GM12878 (cell line): Measurements from ENCODE around the gene BAHD1. TPM values are rescaled to one million over a fixed set of nuclear protein-coding genes. Genes with fewer than 3 reads are reported as not detected.

Experiments
- ATAC-seq: fragments of 200-7000 bp; cut with Tn5 transposase; 3 replicates; pipeline ENCODE4 v1.9.1; 2020; ENCODE audit warnings: mild to moderate bottlenecking, moderate library complexity
- BruUV-seq: library from RNA; stranded (reverse); fragments of 400-500 nt; replicated peaks from 2 replicates; lab custom pipeline; 2021; lab: Mats Ljungman, UMichigan
- CTCF ChIA-PET: fragments of 300-600 bp; sonication (Branson Sonifier 250); formaldehyde crosslinking; extraction: SDS; loops from one replicate; lab custom pipeline; 2021; ENCODE audit warnings: inconsistent platforms; lab: Yijun Ruan, JAX
- POLR2A ChIA-PET: fragments of 350-600 bp; formaldehyde crosslinking; extraction: SDS; loops from one replicate; lab custom pipeline; 2021; ENCODE audit warnings: inconsistent platforms; lab: Charles Lee
- RAD21 ChIA-PET: fragments of 300-600 bp; sonication (Branson Sonifier 250); formaldehyde crosslinking; loops from one replicate; lab custom pipeline; 2023; ENCODE audit warnings: antibody characterized with exemption; ENCODE audit not compliant: unreplicated experiment; lab: Charles Lee
- SMC1A ChIA-PET: fragments of 300-600 bp; sonication (Branson Sonifier 250); formaldehyde crosslinking; loops from one replicate; lab custom pipeline; 2023; ENCODE audit not compliant: unreplicated experiment, uncharacterized antibody; lab: Charles Lee
- DNase-seq: peaks from one replicate; pipeline ENCODE4 v3.0.0-alpha.2; 2011; ENCODE audit warnings: low read depth, low spot score
- FAIRE-seq: peaks from 3 replicates; lab custom pipeline; 2011; peaks lifted over from hg19 to GRCh38; lab: Jason Lieb, UNC
- H2AFZ ChIP-seq: 2 replicates; pipeline ENCODE4 v1.6.0; 2011; ENCODE audit warnings: low read depth, low read length, control low read depth; ENCODE audit not compliant: control insufficient read depth
- H3K27ac ChIP-seq: 2 replicates; pipeline ENCODE4 v1.5.1; 2011; ENCODE audit warnings: control low read depth; ENCODE audit not compliant: control insufficient read depth, insufficient read depth
- H3K27me3 ChIP-seq, 2 experiments: replicated peaks in 1 of 2; 2 replicates each; pipeline versions ENCODE4 v1.6.0 to v1.6.1; 2011; ENCODE audit warnings: low read length in 1 of 2; ENCODE audit not compliant: control insufficient read depth in 2 of 2, insufficient read depth in 2 of 2
- H3K36me3 ChIP-seq, 2 experiments: 2 replicates each; pipeline ENCODE4 v1.5.1; 2011; ENCODE audit warnings: low read length in 1 of 2; ENCODE audit not compliant: control insufficient read depth in 2 of 2, insufficient read depth in 2 of 2
- H3K4me1 ChIP-seq: 2 replicates; pipeline ENCODE4 v1.6.1; 2011; ENCODE audit warnings: mild to moderate bottlenecking, low read length, moderate library complexity, mixed read lengths; ENCODE audit not compliant: control insufficient read depth, insufficient read depth
- H3K4me2 ChIP-seq: 2 replicates; pipeline ENCODE4 v1.6.0; 2011; ENCODE audit warnings: control low read depth; ENCODE audit not compliant: control insufficient read depth, insufficient read depth
- H3K4me3 ChIP-seq: fragments of 200-600 bp; sonication (generic); 2 replicates; pipeline ENCODE4 v1.5.1; 2016
- H3K79me2 ChIP-seq: 2 replicates; pipeline ENCODE4 v1.6.0; 2011; ENCODE audit warnings: low read length; ENCODE audit not compliant: control insufficient read depth, insufficient read depth
- H3K9ac ChIP-seq: 2 replicates; pipeline ENCODE4 v1.8.0; 2011; ENCODE audit warnings: low read length, control low read depth, mixed read lengths; ENCODE audit not compliant: control insufficient read depth, insufficient read depth
- H3K9me3 ChIP-seq: replicated peaks from 3 replicates; pipeline ENCODE4 v1.5.1; 2011; ENCODE audit warnings: mild to moderate bottlenecking, low read length; ENCODE audit not compliant: control insufficient read depth, insufficient read depth
- H4K20me1 ChIP-seq: 2 replicates; pipeline ENCODE4 v1.6.0; 2011; ENCODE audit not compliant: control insufficient read depth, insufficient read depth
- CEBPB ChIP-seq, 2 experiments: fragments of 150-350 bp in 1 of 2; IDR thresholded peaks; 2 replicates each; pipeline ENCODE4 v1.6.1; 2012 to 2014; ENCODE audit warnings: low read depth in 2 of 2, low read length in 2 of 2, borderline replicate concordance in 1 of 2, inconsistent platforms in 1 of 2
- CHD2 ChIP-seq: IDR thresholded peaks from 2 replicates; pipeline ENCODE4 v1.6.1; 2011; ENCODE audit warnings: low read depth, low read length, improper control_type of control experiment, borderline replicate concordance
- CHD4 ChIP-seq: fragments of 200-600 bp; sonication (generic); IDR thresholded peaks from 2 replicates; pipeline ENCODE4 v1.6.1; 2016; ENCODE audit warnings: mild to moderate bottlenecking
- HCFC1 ChIP-seq: fragments of 150-350 bp; IDR thresholded peaks from 2 replicates; pipeline ENCODE4 v1.6.1; 2014; ENCODE audit warnings: low read length
- NFYB ChIP-seq: IDR thresholded peaks from 2 replicates; pipeline ENCODE4 v1.6.1; 2011; ENCODE audit warnings: low read depth, mild to moderate bottlenecking, low read length, improper control_type of control experiment, moderate library complexity; ENCODE audit not compliant: insufficient read depth
- SIN3A ChIP-seq: IDR thresholded peaks from 2 replicates; pipeline ENCODE4 v1.6.1; 2012; ENCODE audit warnings: low read depth, low read length, improper control_type of control experiment
- SRF ChIP-seq, 2 experiments: IDR thresholded peaks; 2 replicates each; pipeline ENCODE4 v1.6.1; 2011; ENCODE audit warnings: low read depth in 2 of 2, low read length in 2 of 2, mild to moderate bottlenecking in 1 of 2, moderate library complexity in 1 of 2
- STAT1 ChIP-seq: fragments of 450-650 bp; conservative IDR thresholded peaks from 2 replicates; pipeline ENCODE4 v1.6.1; 2014; ENCODE audit warnings: antibody characterized with exemption, mild to moderate bottlenecking
- SUPT20H ChIP-seq: IDR thresholded peaks from 2 replicates; pipeline ENCODE4 v1.6.1; 2011; ENCODE audit warnings: low read depth, mild to moderate bottlenecking, low read length, moderate library complexity, borderline replicate concordance; ENCODE audit not compliant: control insufficient read depth
- ZNF217 ChIP-seq: fragments of 450-650 bp; IDR thresholded peaks from 2 replicates; pipeline ENCODE4 v1.6.1; 2017; ENCODE audit warnings: antibody characterized with exemption, mild to moderate bottlenecking
- ZNF622 ChIP-seq: fragments of 450-650 bp; IDR thresholded peaks from 2 replicates; pipeline ENCODE4 v1.6.1; 2017; ENCODE audit warnings: mild to moderate bottlenecking, inconsistent platforms
- WGBS: methylation state at CpG from one replicate; pipeline ENCODE4 v1.1.6; 2016; ENCODE audit warnings: low lambda C conversion rate; ENCODE audit not compliant: insufficient replicate concordance, insufficient coverage; ENCODE audit errors: missing lambda C conversion rate; 5-methylcytosine and 5-hydroxymethylcytosine counted together
- in situ Hi-C: fragments of 300-500 bp; cut with MboI; formaldehyde crosslinking; loops from 9 replicates; pipeline ENCODE4 v1.14.3; 2018; ENCODE audit warnings: mixed read lengths
- intact Hi-C: fragments of 100-400 bp; cut with micrococcal nuclease; formaldehyde crosslinking; loops from one replicate; pipeline ENCODE4 v1.14.2; 2022; ENCODE audit not compliant: unreplicated experiment
- polyA plus RNA-seq, 11 experiments: library from polyadenylated mRNA; depleted of rRNA in 4 of 11; unstranded in 6 of 11; stranded (reverse) in 5 of 11; fragments of >200 nt; fragmentation: Nextera tagmentation in 4 of 11; fragmentation: Illumina TruSeq in 1 of 11; extraction: Ambion mirVana in 4 of 11; extraction: Trizol in 1 of 11; gene quantifications; 1 replicate in 1 of 11; 2 replicates in 10 of 11; pipeline versions ENCODE4 v1.2.1 to v1.2.3, GENCODE V29; 2011 to 2016; ENCODE audit warnings: inconsistent platforms in 2 of 11, missing spikeins in 2 of 11, low read depth in 1 of 11
- total RNA-seq, 4 experiments: library from RNA; depleted of rRNA in 3 of 4; stranded (reverse); fragments of >200 nt in 3 of 4; fragmentation: Illumina TruSeq in 1 of 4; extraction: Trizol in 1 of 4; gene quantifications; 2 replicates each; pipeline versions ENCODE4 v1.2.1 to v1.2.3, GENCODE V29; 2013 to 2021
- TF ChIP-seq, protein P1 (sequence below): IDR thresholded peaks from 2 replicates; pipeline ENCODE4 v1.6.1; 2011; ENCODE audit warnings: mild to moderate bottlenecking, low read depth, low read length, moderate library complexity; ENCODE audit not compliant: insufficient replicate concordance
- TF ChIP-seq, protein P2 (sequence below): fragments of 450-650 bp; formaldehyde crosslinking; IDR thresholded peaks from 2 replicates; pipeline ENCODE4 v1.4.0; 2022; ENCODE audit warnings: mild to moderate bottlenecking, moderate library complexity
- TF ChIP-seq, protein P3 (sequence below): fragments of 450-650 bp; IDR thresholded peaks from 2 replicates; pipeline ENCODE4 v1.6.1; 2018; ENCODE audit warnings: mild to moderate bottlenecking, low read depth, moderate library complexity; ENCODE audit not compliant: partially characterized antibody
- TF ChIP-seq, protein P4 (sequence below): IDR thresholded peaks from 2 replicates; pipeline ENCODE4 v1.6.1; 2011; ENCODE audit warnings: borderline replicate concordance, low read depth, mild to moderate bottlenecking, moderate library complexity, mixed read lengths, low read length; ENCODE audit not compliant: insufficient read depth; ENCODE audit errors: extremely low read length

Gene BAHD1
- total and polyA plus RNA-seq, 10 of the 15 experiments (the other 5 are each of a cell fraction or from before 2014, with no cell fraction given), result 0.21 to 21.8 (median 5.8) TPM

DNA sequence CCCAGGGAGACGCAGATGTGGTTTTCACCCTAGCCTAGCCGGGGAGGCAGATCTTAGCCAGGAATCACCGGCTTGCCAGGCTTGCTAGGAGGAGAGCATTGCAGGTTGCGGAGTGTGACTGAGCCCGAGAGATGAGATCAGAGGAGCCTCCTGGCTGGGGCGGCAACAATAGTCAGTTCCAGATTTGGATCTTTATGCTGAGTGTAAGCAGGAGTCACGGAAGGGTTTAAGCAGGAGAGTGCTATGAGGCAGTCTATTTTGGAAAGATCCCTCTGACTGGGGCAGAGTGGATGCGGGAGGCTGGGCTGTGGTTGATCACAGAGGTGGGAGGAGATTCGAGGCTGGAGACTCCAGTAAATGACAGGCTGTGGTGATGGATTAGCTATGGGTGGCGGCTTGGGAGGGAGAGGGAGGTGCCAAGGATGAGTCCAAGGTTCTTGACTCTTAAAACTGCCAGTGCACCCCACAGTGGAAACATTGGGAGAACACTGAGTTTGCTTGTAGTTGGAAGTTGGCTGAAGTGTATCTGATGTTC lies 10.4 kb upstream of the BAHD1 start:
- no peaks in the 10 kb centered on the region for H4K20me1 ChIP-seq
- CTCF ChIA-PET, result no interaction called here
- H3K4me3 ChIP-seq, result no peak overlapping the region
- no peak overlapping the region for H2AFZ ChIP-seq
- RAD21 ChIA-PET, result no interaction called here
- peaks cover 2 to 11% of the 10 kb centered on the region in 2 experiments for H3K27me3 ChIP-seq
- in situ Hi-C loops (no loop called here), intact Hi-C loops (no loop called here)
- H3K36me3 ChIP-seq, result no peaks in the 10 kb centered on the region
- no peaks in the 10 kb centered on the region for H3K79me2 ChIP-seq
- no peak overlapping the region for H3K9ac ChIP-seq
- FAIRE-seq (no peak), DNase-seq (no peak), ATAC-seq (no peak)
- H3K27ac ChIP-seq, result no peak overlapping the region
- H3K4me2 ChIP-seq, result no peak overlapping the region
- SMC1A ChIA-PET, result no interaction called here
- POLR2A ChIA-PET, result no interaction called here
- H3K9me3 ChIP-seq, result no peaks in the 10 kb centered on the region
- 42% methylated on average over 10 of the region's 10 CpGs for WGBS
- no peaks in the 10 kb centered on the region for H3K4me1 ChIP-seq
- TF ChIP-seq STAT1 (no peak), CHD4 (no peak), CEBPB (IDR thresholded peaks at IDR 0.05; ENCODE audit: borderline replicate concordance in 1 of 2, low read depth in 2 of 2, low read length in 2 of 2) (no peak), SUPT20H (no peak), NFYB (no peak), SRF (IDR thresholded peaks at IDR 0.05; ENCODE audit: low read depth in 2 of 2, low read length in 2 of 2) (no peak), CHD2 (no peak), ZNF622 (no peak), SIN3A (no peak), ZNF217 (no peak), HCFC1 (no peak)
- TF ChIP-seq, protein P1, sequence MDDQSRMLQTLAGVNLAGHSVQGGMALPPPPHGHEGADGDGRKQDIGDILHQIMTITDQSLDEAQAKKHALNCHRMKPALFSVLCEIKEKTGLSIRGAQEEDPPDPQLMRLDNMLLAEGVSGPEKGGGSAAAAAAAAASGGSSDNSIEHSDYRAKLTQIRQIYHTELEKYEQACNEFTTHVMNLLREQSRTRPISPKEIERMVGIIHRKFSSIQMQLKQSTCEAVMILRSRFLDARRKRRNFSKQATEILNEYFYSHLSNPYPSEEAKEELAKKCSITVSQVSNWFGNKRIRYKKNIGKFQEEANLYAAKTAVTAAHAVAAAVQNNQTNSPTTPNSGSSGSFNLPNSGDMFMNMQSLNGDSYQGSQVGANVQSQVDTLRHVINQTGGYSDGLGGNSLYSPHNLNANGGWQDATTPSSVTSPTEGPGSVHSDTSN, result no peak
- TF ChIP-seq, protein P2, sequence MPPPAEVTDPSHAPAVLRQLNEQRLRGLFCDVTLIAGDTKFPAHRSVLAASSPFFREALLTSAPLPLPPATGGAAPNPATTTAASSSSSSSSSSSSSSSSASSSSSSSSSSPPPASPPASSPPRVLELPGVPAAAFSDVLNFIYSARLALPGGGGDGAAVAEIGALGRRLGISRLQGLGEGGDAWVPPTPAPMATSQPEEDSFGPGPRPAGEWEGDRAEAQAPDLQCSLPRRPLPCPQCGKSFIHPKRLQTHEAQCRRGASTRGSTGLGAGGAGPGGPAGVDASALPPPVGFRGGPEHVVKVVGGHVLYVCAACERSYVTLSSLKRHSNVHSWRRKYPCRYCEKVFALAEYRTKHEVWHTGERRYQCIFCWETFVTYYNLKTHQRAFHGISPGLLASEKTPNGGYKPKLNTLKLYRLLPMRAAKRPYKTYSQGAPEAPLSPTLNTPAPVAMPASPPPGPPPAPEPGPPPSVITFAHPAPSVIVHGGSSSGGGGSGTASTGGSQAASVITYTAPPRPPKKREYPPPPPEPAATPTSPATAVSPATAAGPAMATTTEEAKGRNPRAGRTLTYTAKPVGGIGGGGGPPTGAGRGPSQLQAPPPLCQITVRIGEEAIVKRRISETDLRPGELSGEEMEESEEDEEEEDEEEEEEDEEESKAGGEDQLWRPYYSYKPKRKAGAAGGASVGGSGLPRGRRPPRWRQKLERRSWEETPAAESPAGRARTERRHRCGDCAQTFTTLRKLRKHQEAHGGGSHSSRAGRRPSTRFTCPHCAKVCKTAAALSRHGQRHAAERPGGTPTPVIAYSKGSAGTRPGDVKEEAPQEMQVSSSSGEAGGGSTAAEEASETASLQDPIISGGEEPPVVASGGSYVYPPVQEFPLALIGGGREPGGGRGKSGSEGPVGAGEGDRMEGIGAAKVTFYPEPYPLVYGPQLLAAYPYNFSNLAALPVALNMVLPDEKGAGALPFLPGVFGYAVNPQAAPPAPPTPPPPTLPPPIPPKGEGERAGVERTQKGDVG, result no peak
- TF ChIP-seq, protein P3, sequence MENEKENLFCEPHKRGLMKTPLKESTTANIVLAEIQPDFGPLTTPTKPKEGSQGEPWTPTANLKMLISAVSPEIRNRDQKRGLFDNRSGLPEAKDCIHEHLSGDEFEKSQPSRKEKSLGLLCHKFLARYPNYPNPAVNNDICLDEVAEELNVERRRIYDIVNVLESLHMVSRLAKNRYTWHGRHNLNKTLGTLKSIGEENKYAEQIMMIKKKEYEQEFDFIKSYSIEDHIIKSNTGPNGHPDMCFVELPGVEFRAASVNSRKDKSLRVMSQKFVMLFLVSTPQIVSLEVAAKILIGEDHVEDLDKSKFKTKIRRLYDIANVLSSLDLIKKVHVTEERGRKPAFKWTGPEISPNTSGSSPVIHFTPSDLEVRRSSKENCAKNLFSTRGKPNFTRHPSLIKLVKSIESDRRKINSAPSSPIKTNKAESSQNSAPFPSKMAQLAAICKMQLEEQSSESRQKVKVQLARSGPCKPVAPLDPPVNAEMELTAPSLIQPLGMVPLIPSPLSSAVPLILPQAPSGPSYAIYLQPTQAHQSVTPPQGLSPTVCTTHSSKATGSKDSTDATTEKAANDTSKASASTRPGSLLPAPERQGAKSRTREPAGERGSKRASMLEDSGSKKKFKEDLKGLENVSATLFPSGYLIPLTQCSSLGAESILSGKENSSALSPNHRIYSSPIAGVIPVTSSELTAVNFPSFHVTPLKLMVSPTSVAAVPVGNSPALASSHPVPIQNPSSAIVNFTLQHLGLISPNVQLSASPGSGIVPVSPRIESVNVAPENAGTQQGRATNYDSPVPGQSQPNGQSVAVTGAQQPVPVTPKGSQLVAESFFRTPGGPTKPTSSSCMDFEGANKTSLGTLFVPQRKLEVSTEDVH, result no peak
- TF ChIP-seq, protein P4, sequence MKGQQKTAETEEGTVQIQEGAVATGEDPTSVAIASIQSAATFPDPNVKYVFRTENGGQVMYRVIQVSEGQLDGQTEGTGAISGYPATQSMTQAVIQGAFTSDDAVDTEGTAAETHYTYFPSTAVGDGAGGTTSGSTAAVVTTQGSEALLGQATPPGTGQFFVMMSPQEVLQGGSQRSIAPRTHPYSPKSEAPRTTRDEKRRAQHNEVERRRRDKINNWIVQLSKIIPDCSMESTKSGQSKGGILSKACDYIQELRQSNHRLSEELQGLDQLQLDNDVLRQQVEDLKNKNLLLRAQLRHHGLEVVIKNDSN, result no peak
- BruUV-seq, result no TSS peak
